Gastroesophageal sphincter (tissue), 4 donors: ENCODE results near the gene FCMR. TPM values are rescaled to one million over a fixed set of nuclear protein-coding genes. Genes with fewer than 3 reads are reported as not detected.

Experiments used
- ATAC-seq: fragments of 150-250 bp; one replicate; pipeline ENCODE4 v1.9.1; 2016; ENCODE audit warnings: mild to moderate bottlenecking, moderate library complexity
- H3K27ac ChIP-seq, 4 donors: fragments of 200-600 bp; sonication (generic) in 3 of 4; 1 replicate in 3 of 4; 2 replicates in 1 of 4; pipeline ENCODE4 v1.5.1; 2016 to 2019
- H3K27me3 ChIP-seq: fragments of 200-600 bp; sonication (generic); one replicate; pipeline ENCODE4 v1.5.1; 2019
- H3K36me3 ChIP-seq, 2 donors: fragments of 200-600 bp; sonication (generic); one replicate each; pipeline ENCODE4 v1.5.1; 2019; ENCODE audit warnings: control low read depth in 1 of 2
- H3K4me1 ChIP-seq, 3 donors: fragments of 200-600 bp; sonication (generic); 1 replicate in 2 of 3; 2 replicates in 1 of 3; pipeline ENCODE4 v1.5.1; 2016 to 2019; ENCODE audit warnings: control low read depth in 2 of 3
- H3K4me3 ChIP-seq, 2 donors: fragments of 200-600 bp; sonication (generic); one replicate each; pipeline ENCODE4 v1.5.1; 2019; ENCODE audit warnings: mild to moderate bottlenecking in 1 of 2, moderate library complexity in 1 of 2
- H3K9me3 ChIP-seq, 3 donors: fragments of 200-600 bp; sonication (generic); one replicate each; pipeline ENCODE4 v1.5.1; 2017 to 2019; ENCODE audit warnings: control low read depth in 2 of 3
- EP300 ChIP-seq: sonication (generic); formaldehyde crosslinking; IDR thresholded peaks from one replicate; pipeline ENCODE4 v1.6.1; 2017; ENCODE audit warnings: antibody characterized with exemption, mild to moderate bottlenecking
- POLR2A ChIP-seq, 2 donors: fragments of 450-650 bp; IDR thresholded peaks; one replicate each; pipeline ENCODE4 v1.6.1; 2017; ENCODE audit warnings: antibody characterized with exemption in 2 of 2, mild to moderate bottlenecking in 2 of 2, moderate library complexity in 1 of 2
- POLR2AphosphoS5 ChIP-seq: sonication (generic); formaldehyde crosslinking; IDR thresholded peaks from one replicate; pipeline ENCODE4 v1.6.1; 2017; ENCODE audit warnings: antibody characterized with exemption
- WGBS, 2 donors: methylation state at CpG; one replicate each; pipeline ENCODE4 v1.1.5; 2018; ENCODE audit warnings: low coverage in 1 of 2; 5-methylcytosine and 5-hydroxymethylcytosine counted together
- total RNA-seq, 4 donors: library from RNA; depleted of rRNA; stranded (reverse); fragments of >200 nt; gene quantifications; one replicate each; pipeline ENCODE4 v1.1.0, GENCODE V29; 2016
- TF ChIP-seq, protein P1 (sequence below), 4 experiments: fragments of 200-600 bp in 2 of 4; fragments of 450-650 bp in 2 of 4; sonication (generic) in 1 of 4; IDR thresholded peaks; one replicate each; pipeline ENCODE4 v1.5.1; 2017 to 2019; ENCODE audit warnings: antibody characterized with exemption in 4 of 4, mild to moderate bottlenecking in 2 of 4, moderate library complexity in 2 of 4

The FCMR gene
- total RNA-seq, 4 donors from 2014 or later = 1.0 to 4.1 (median 1.6) TPM; not detected in 1

DNA sequence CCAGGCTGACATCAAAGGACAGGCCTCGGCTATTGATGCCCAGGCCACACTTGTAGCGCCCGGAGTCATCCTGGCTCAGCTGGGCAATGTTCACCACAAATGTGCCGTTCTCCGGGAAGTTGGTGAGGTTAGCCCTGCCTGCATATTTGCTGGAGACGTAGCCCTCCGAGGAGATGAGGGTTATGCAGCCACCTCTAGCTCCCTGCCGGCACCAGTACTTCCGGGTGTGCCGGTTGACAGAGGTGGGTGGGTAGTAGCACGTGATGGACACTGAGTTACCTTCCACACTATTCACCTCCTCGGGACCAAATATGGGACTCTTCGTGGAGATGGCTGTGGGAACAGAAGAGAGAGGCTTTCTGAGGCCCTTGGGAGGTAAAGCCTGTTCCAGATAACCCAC is 17.4 kb upstream of the FCMR start:
- Histone ChIP-seq H3K9me3 (no peaks in the 10 kb centered on the region), H3K27ac (no peak overlapping the region), H3K4me3 (no peak overlapping the region), H3K36me3 (no peaks in the 10 kb centered on the region), H3K27me3 (no peaks in the 10 kb centered on the region), H3K4me1 (no peaks in the 10 kb centered on the region)
- ATAC-seq = no peak
- 80 to 93% methylated on average over 1 to 5 of the region's 13 CpGs for WGBS, 2 donors
- TF ChIP-seq POLR2AphosphoS5 (no peak), POLR2A (IDR thresholded peaks at IDR 0.05) (no peak), EP300 (no peak)
- TF ChIP-seq, protein P1, sequence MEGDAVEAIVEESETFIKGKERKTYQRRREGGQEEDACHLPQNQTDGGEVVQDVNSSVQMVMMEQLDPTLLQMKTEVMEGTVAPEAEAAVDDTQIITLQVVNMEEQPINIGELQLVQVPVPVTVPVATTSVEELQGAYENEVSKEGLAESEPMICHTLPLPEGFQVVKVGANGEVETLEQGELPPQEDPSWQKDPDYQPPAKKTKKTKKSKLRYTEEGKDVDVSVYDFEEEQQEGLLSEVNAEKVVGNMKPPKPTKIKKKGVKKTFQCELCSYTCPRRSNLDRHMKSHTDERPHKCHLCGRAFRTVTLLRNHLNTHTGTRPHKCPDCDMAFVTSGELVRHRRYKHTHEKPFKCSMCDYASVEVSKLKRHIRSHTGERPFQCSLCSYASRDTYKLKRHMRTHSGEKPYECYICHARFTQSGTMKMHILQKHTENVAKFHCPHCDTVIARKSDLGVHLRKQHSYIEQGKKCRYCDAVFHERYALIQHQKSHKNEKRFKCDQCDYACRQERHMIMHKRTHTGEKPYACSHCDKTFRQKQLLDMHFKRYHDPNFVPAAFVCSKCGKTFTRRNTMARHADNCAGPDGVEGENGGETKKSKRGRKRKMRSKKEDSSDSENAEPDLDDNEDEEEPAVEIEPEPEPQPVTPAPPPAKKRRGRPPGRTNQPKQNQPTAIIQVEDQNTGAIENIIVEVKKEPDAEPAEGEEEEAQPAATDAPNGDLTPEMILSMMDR (IDR thresholded peaks at IDR 0.05) = no peak

DNA sequence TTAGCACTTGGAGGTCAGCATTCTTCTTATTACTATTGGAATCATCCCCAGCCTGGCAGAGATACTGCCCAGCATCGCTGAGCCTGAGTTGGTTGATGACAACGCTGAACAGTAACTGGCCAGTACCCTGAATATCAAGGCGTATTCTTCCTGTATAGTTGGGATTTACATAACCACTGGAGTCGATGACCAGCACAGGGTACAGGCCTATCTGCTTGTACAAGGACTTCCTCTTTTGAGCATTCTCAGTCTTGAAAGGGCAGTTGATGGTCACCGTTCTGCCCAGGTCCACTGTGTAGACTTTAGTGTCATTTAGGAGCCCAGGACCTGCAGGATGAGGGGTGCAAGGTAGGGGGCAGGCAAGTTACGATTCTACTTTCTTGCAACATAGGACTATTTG is 15.7 kb upstream of the FCMR start:
- ATAC-seq = no peak
- Histone ChIP-seq H3K4me3 (no peak overlapping the region), H3K27me3 (no peaks in the 10 kb centered on the region), H3K9me3 (no peaks in the 10 kb centered on the region), H3K4me1 (no peaks in the 10 kb centered on the region), H3K36me3 (no peaks in the 10 kb centered on the region), H3K27ac (no peak overlapping the region)
- 90 to 100% methylated on average over 2 to 3 of the region's 6 CpGs for WGBS, 2 donors
- TF ChIP-seq, protein P1 (IDR thresholded peaks at IDR 0.05) = no peak
- TF ChIP-seq POLR2AphosphoS5 = no peak
- TF ChIP-seq POLR2A (IDR thresholded peaks at IDR 0.05) = no peak
- no peak for TF ChIP-seq EP300

DNA sequence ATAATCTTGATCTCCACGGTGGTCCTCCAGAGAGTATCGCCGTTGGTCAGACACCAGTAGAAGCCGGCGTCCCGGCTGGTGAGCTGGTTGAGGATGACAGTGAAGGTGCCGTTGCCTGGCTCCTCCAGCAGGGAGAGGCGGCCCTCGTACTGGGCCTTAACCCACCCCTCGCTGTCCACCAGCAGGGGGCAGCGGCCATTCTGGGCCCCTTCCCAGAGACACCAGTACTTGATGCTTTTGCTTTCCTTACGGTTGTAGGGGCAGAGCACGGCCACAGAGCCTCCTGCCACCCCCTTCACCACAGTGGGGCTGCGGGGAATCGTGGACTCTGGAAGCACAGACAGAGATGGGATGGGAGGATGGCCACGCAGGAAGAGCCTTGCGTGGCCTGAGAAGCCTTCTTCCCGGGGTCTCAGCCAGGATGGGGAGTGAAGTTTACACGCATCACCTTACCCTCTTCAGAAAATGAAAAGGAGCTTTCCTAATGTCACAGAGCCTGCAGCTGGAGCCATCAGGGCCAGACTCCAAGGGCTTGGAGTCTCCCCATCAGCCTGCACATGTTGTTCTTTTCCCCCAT is 13.8 kb upstream of the FCMR start:
- H3K9me3 ChIP-seq = no peaks in the 10 kb centered on the region
- H3K27ac ChIP-seq = no peak overlapping the region
- ATAC-seq = no peak
- WGBS, 2 donors = 50% methylated on average over 1 of the region's 19 CpGs; no CpG with 5 or more reads in 1 of the 2 donors
- H3K27me3 ChIP-seq = no peaks in the 10 kb centered on the region
- H3K4me1 ChIP-seq = no peaks in the 10 kb centered on the region
- no peak overlapping the region for H3K4me3 ChIP-seq
- H3K36me3 ChIP-seq = no peaks in the 10 kb centered on the region
- TF ChIP-seq POLR2A (IDR thresholded peaks at IDR 0.05) (no peak), POLR2AphosphoS5 (no peak), EP300 (no peak)
- TF ChIP-seq, protein P1 (IDR thresholded peaks at IDR 0.05) = peak in 1 of 4 experiments; percentile 47

DNA sequence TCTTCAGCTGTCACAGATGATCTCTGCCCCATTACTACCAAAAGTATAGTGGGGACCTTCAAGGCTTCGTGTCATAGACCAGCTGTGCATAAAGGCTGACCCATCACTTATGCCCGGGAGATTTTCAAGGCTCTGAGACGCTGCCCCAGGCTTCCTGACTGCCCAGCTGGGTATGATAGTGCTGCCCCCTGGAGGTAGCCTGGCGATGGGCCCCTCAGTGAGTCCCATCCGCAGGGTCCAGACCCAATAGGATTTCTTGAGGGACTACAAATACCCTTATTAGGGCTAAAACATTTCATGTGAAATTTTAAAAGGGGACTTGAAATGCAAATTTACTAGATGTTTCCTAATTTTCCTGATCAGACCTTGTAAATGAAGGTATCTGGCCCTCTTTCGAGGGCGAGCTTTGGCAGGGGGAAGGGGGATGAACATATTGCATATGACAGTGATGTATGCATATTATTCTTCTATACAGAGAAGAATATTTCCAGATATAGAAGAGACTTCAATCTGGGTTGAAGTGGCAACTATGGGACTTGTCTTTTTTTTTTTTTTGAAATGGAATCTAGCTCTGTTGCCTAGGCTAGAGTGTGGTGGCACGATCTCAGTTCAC is 11.7 kb upstream of the FCMR start:
- Histone ChIP-seq H3K27me3 (no peaks in the 10 kb centered on the region), H3K9me3 (no peaks in the 10 kb centered on the region), H3K4me3 (no peak overlapping the region), H3K4me1 (no peaks in the 10 kb centered on the region), H3K36me3 (no peaks in the 10 kb centered on the region), H3K27ac (no peak overlapping the region)
- no peak for ATAC-seq
- TF ChIP-seq, protein P1 (IDR thresholded peaks at IDR 0.05) = peak in 1 of 4 experiments; percentile 23
- TF ChIP-seq POLR2A (IDR thresholded peaks at IDR 0.05) = no peak
- WGBS, 2 donors = 57 to 89% methylated on average over 3 to 6 of the region's 8 CpGs

DNA sequence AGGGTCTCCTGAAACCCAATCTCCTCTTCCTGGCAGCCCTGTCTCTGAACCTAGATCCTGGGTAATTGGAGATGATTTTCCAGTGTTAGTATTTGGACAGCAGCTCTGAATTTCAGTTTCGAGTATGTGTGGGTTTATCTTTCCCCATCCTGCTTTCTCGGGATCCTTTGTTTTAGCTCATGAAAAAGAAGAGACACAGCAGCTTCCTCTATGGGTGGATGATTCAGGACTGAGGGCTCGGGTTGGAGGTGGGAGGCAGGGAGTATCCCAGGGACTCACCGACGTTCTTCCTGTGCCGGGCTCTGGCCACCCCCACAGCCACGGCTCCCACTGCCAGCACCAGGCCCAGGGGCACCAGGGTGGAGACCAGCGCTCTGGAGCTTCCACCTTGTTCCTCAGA is 10.4 kb upstream of the FCMR start:
- Histone ChIP-seq H3K27ac (no peak overlapping the region), H3K4me3 (no peak overlapping the region), H3K36me3 (no peaks in the 10 kb centered on the region), H3K9me3 (no peaks in the 10 kb centered on the region), H3K27me3 (no peaks in the 10 kb centered on the region), H3K4me1 (no peaks in the 10 kb centered on the region)
- WGBS, 2 donors = 43% methylated on average over 2 of the region's 8 CpGs; no CpG with 5 or more reads in 1 of the 2 donors
- ATAC-seq = no peak
- TF ChIP-seq, protein P1 (IDR thresholded peaks at IDR 0.05) = no peak
- no peak for TF ChIP-seq POLR2A (IDR thresholded peaks at IDR 0.05)
- TF ChIP-seq POLR2AphosphoS5 = no peak
- no peak for TF ChIP-seq EP300
